Skin epidermis (tissue), 12 donors: ENCODE results near the gene MELTF.

Experiments
- H3K27ac ChIP-seq, 21 experiments: fragments of 200-600 bp; sonication (generic) in 11 of 21; one replicate each; pipeline ENCODE4 v1.5.0; 2020; ENCODE audit warnings: mild to moderate bottlenecking in 3 of 21, inconsistent platforms in 2 of 21, moderate library complexity in 2 of 21
- H3K4me3 ChIP-seq, 7 experiments: fragments of 200-600 bp; sonication (generic) in 2 of 7; one replicate each; pipeline ENCODE4 v1.5.0; 2020; ENCODE audit warnings: inconsistent platforms in 2 of 7, mild to moderate bottlenecking in 2 of 7, moderate library complexity in 1 of 7

The MELTF gene

GRCh38 chr3:196998966-196999760 lies 30.5 kb downstream of the MELTF start:
- no peak overlapping the region for H3K4me3 ChIP-seq
- H3K27ac ChIP-seq: no peak overlapping the region

DNA sequence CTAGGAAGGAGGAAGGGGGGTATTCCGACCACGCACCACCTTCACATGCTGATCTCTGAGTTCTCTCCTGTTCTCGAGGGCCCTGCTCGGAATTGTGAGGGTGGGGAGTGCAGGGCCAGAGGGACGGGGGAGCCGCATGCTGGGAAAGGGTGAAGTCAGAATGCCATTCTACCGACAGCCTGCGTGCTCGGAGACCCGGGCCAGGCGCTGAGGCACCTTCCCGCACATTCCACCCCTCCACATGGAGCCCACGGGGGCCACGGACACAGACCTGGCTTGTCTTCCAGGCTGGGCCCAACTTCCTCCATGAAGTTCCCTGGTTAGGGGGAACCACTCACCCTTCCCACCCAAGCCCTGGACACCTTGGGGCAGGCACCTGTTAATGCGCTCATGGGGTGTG lies 32.3 kb downstream of the MELTF start:
- Histone ChIP-seq H3K27ac (peak overlapping the region in 10 of 21 experiments; percentile 7 to 81 (median 60)), H3K4me3 (no peak overlapping the region)

DNA sequence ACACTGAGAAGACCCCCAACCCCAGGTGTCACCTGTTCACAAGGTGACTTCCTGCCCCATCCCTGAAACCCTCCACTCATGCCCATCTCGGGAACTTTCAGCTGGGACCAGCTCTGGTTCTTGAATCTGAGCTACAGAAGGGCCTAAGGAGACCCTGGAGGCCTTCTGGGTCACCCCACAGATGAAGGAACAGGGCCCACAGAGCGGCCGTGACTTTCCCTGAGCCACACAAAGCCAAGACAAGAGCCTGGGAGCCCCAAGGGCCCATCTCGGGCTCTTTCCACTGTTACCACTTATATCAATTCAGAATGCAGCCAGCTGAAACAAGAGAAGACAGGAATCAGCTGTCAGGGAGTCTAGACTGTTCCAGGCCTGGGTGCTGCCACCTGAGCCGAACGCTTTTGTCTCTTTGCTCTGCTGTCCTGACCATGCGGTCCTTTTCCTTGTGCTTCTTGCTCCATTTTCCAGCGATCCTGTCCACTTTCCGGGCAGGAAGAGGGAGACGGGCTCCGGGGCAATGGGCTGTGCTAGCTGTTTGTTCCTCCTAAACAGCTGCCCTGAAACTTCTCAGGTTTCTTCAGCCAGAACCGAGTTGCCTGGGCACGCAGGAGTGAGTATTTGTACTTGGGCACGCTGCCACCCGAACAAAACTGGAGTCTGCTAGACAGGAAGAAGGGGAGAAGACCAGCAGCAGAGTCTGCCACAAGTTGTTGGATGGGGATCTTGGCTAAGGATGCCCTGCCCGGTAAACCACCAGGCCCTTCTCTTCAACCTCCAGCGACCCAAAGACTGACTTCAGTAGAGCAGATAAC lies 33.0 kb downstream of the MELTF start:
- H3K4me3 ChIP-seq: no peak overlapping the region
- peak overlapping the region in 17 of 21 experiments; percentile 7 to 81 (median 55) for H3K27ac ChIP-seq

GRCh38 chr3:196995646-196996355 lies 33.8 kb downstream of the MELTF start:
- H3K4me3 ChIP-seq: no peak overlapping the region
- peak overlapping the region in 9 of 21 experiments; percentile 23 to 81 (median 61) for H3K27ac ChIP-seq

DNA sequence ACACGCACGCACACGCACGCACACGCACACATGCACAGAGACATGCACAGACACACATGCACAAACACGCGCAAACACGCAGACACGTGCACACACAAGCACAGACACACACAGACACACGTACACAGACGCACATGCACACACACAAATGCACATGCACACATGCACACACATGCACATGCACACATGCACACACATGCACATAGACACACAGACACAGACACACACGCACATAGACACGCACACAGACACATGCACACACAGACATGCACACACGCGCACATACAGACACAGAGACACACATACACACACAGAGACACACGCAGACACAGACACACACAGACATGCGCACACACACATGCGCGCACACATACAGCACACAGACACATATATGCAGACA lies 34.6 kb downstream of the MELTF start:
- no peak overlapping the region for H3K27ac ChIP-seq

DNA sequence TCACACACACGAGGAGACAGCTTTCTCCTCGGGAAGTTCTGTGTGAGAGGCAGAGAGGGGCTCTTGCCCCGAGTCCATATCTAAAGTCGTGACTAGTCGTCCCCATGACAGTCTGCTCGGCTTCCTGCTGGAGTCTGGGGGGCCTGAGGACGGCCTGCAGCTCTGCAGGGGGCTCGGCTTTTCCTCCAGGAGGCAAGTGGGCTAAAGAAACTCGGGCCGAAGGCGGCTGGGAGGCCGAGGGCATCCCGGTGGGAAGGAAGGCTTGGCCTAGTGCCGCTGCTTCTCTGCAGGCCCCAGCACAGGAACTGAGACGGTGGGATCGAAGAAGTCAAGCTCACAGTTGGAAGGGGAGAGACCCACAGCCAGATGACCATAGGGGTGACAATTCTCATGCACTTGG lies 35.6 kb downstream of the MELTF start:
- Histone ChIP-seq H3K27ac (no peak overlapping the region), H3K4me3 (no peak overlapping the region)

More for the DNA sequence above, 34.6 kb downstream of the MELTF start:
- no peak overlapping the region for H3K4me3 ChIP-seq

DNA sequence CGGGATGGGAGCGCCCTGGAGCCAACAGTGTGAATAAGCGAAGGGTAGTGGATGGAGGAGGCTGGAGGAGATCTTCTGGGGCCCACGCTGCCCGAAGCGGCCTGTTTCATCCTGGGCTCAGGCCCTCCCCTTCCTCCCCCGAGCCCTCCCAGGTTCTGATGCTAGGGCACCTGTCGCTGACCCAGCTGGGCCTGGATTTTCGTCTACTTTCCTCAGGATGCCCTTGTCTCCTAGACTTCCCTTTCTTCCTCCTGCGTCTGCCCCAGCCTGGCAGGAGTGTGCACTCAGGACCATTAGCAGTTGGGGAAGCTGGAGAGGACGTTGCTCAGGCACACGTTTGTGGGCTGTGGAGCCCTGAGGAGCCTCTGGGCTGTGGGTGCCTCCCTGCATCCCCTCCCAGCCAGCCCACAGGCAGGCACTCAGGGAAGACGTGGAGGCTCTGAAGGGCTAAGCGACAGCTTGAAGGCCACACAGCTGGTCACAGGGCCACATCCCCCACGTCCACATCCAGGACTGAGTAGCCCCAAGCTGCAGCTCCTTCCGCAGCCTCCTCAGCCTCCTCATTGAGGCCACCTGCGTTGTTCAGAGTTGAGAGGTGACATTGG lies 37.1 kb downstream of the MELTF start:
- Histone ChIP-seq H3K4me3 (no peak overlapping the region), H3K27ac (no peak overlapping the region)

DNA sequence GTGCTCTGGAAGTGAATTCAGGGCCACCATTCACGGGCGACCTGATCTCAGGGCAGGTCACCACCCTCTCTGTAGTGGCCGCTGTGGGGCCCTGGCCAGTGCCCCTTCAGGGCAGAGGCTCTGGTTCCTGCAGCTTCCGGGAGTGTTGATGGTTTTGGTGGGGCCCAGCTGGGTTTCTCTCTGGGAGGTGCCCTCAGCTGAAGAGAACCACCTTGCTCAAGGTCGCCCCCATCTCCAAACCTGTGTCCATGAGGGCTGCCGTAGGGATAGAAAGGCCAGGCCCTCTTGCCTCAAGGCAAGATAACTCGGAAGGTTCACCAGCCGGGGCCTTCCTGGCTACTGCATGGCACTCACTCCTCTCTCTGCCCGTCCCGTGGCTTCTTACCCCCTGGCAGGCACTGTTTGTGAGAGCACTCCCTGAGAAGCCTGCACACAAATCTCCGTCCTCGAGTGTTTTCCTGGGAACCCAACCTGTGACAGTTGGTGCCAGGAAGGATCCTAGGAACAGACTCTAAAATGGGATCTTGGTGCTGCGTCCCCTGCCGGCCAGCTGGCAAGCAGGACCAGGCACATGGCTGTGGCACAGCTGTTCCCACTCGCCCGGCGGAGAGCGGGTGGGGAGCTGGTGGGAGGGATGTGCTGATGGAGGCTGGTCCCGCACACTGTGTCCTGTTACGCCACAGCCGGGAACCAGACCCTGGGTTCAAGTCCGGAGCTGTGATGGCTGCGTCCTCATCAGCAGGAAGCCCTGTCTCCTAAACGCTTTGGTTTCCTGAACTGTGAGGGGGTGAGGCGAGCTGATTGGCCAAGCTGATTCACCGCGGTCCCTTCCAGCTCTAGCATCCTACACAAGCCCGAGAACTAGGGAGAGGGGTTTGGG lies 37.8 kb downstream of the MELTF start:
- H3K4me3 ChIP-seq: no peak overlapping the region
- H3K27ac ChIP-seq: no peak overlapping the region

GRCh38 chr3:196990601-196991007 lies 39.0 kb downstream of the MELTF start:
- Histone ChIP-seq H3K4me3 (no peak overlapping the region), H3K27ac (no peak overlapping the region)

- H3K27ac ChIP-seq: no peak overlapping the region
Measured at GRCh38 chr3:196989721-196990262, 39.8 kb downstream of the MELTF start.

GRCh38 chr3:196988241-196989029 lies 41.2 kb downstream of the MELTF start:
- no peak overlapping the region for H3K27ac ChIP-seq
- no peak overlapping the region for H3K4me3 ChIP-seq

More at GRCh38 chr3:196989721-196990262, 39.8 kb downstream of the MELTF start:
- no peak overlapping the region for H3K4me3 ChIP-seq

GRCh38 chr3:196987022-196987421 lies 42.6 kb downstream of the MELTF start:
- Histone ChIP-seq H3K4me3 (no peak overlapping the region), H3K27ac (no peak overlapping the region)

GRCh38 chr3:196985954-196986885 lies 43.4 kb downstream of the MELTF start:
- H3K27ac ChIP-seq: no peak overlapping the region
- no peak overlapping the region for H3K4me3 ChIP-seq

- no peak overlapping the region for H3K27ac ChIP-seq
- no peak overlapping the region for H3K4me3 ChIP-seq
Measured at GRCh38 chr3:196985298-196985697, 44.3 kb downstream of the MELTF start.

DNA sequence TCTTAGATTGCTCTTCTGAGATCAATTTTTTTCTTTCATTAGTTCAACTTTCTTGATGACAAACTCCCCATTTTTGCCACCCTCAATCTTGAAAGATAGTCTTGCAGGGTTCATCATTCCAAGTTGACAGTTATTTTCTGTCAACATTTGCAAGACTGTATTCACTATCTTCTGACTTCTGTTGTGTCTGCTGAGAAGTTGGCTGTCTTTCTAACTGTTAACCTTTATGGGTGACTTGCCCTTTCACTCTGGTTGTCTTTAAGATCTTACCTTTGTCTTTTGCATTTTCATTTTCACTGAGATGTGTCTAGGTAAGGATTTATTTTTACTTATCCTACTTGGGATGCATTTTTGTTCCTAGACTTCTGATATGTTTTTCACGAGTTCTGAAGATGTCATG lies 46.4 kb downstream of the MELTF start:
- Histone ChIP-seq H3K4me3 (no peak overlapping the region), H3K27ac (no peak overlapping the region)

DNA sequence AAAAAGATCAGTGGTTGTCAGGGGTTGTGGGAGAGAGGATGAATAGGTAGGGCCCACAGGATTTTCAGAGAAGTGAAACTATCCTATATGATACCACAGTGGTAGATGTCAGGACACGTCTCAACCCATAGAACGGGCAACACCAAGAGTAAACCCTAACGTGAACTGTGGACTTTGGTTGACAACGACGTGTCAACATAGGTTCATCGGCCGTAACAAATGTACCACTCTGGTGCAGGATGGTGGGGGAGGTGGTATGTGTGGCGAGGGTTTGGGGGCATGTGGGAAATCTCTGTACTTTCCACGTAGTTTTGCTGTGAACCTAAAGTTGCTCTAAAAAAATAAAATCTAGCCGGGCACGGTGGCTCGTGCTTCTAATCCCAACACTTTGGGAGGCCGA lies 48.0 kb downstream of the MELTF start:
- no peak overlapping the region for H3K4me3 ChIP-seq
- no peak overlapping the region for H3K27ac ChIP-seq

DNA sequence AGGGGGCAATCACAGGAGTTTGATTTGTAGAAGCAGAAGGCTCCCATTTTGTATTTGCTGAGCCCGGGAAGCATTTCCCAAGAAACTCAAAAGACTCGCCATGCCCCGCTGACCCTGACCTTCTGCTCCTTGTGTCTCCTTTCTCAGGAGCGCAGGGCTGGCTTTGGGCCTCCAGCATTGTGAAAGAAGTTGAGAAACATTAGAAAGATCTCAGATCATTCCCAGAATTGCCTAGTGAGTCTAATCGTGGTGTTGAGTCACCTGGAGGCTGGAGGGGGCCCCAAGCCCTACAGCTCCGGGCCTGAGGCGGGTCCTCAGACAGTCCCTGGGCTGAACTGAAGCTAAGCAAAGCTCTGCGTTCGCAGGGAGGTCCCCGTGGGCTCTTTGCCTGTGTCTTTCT lies 50.1 kb downstream of the MELTF start:
- Histone ChIP-seq H3K4me3 (no peak overlapping the region), H3K27ac (no peak overlapping the region)
